Endothelial cell of umbilical vein (primary cell): Measurements from ENCODE around the gene SLC5A1. TPM values are rescaled to one million over a fixed set of nuclear protein-coding genes. Genes with fewer than 3 reads are reported as not detected.

Source experiments
- BruUV-seq: library from RNA; stranded (reverse); fragments of 400-500 nt; replicated peaks from 2 replicates; lab custom pipeline; 2021; lab: Mats Ljungman, UMichigan
- CTCF ChIA-PET: fragments of 300-600, 350-600 bp; sonication (Branson Sonifier 250); formaldehyde crosslinking; loops from one replicate; lab custom pipeline; 2021; ENCODE audit warnings: antibody characterized with exemption, inconsistent platforms; lab: Charles Lee
- POLR2A ChIA-PET: fragments of 300-600, 350-600 bp; sonication (Branson Sonifier 250); formaldehyde crosslinking; loops from one replicate; lab custom pipeline; 2021; ENCODE audit warnings: antibody characterized with exemption, inconsistent platforms; lab: Charles Lee
- DNase-seq: peaks from one replicate; pipeline ENCODE4 v3.0.0-alpha.2; 2011; ENCODE audit warnings: low read depth, low spot score
- FAIRE-seq: peaks from 2 replicates; lab custom pipeline; 2011; peaks lifted over from hg19 to GRCh38; lab: Jason Lieb, UNC
- H2AFZ ChIP-seq: 2 replicates; pipeline ENCODE4 v1.6.0; 2012; ENCODE audit warnings: low read depth, low read length, control low read depth, inconsistent platforms
- H3K27ac ChIP-seq: 2 replicates; pipeline ENCODE4 v1.5.1; 2011; ENCODE audit warnings: low read depth, mild to moderate bottlenecking, control low read depth, low read length, moderate library complexity; ENCODE audit not compliant: insufficient read depth
- H3K27me3 ChIP-seq, 2 experiments: 2 replicates each; pipeline versions ENCODE4 v1.6.0 to v1.6.1; 2011; ENCODE audit warnings: low read length in 2 of 2, mixed read lengths in 1 of 2; ENCODE audit not compliant: control insufficient read depth in 2 of 2, insufficient read depth in 2 of 2
- H3K36me3 ChIP-seq, 2 experiments: 2 replicates in 1 of 2; 3 replicates in 1 of 2; pipeline ENCODE4 v1.5.1; 2011; ENCODE audit warnings: low read length in 2 of 2, mild to moderate bottlenecking in 1 of 2, moderate library complexity in 1 of 2; ENCODE audit not compliant: control insufficient read depth in 2 of 2, insufficient read depth in 2 of 2; ENCODE audit errors: extremely low read depth in 1 of 2
- H3K4me1 ChIP-seq: 3 replicates; pipeline ENCODE4 v1.5.1; 2011; ENCODE audit warnings: mild to moderate bottlenecking, low read length; ENCODE audit not compliant: control insufficient read depth, insufficient read depth; ENCODE audit errors: extremely low read depth
- H3K4me2 ChIP-seq: 2 replicates; pipeline ENCODE4 v1.6.1; 2011; ENCODE audit warnings: low read length, control low read depth, mixed read lengths; ENCODE audit not compliant: insufficient read depth
- H3K4me3 ChIP-seq, 3 experiments: fragments of 200-600 bp in 1 of 3; sonication (generic), shearing (Covaris generic) in 1 of 3; replicated peaks in 1 of 3; 2 replicates each; pipeline ENCODE4 v1.5.1; 2011 to 2016; ENCODE audit warnings: control low read depth in 3 of 3, low read length in 3 of 3, mild to moderate bottlenecking in 2 of 3, inconsistent platforms in 1 of 3, low read depth in 1 of 3, moderate library complexity in 1 of 3; ENCODE audit not compliant: insufficient read depth in 1 of 3
- H3K79me2 ChIP-seq: 2 replicates; pipeline ENCODE4 v1.6.0; 2012; ENCODE audit warnings: low read length, inconsistent platforms; ENCODE audit not compliant: control insufficient read depth, insufficient read depth
- H3K9ac ChIP-seq: replicated peaks from 2 replicates; pipeline ENCODE3; 2011; ENCODE audit warnings: low read length, control low read depth; ENCODE audit not compliant: insufficient read depth; ENCODE audit errors: extremely low read depth
- H3K9me1 ChIP-seq: replicated peaks from 3 replicates; pipeline ENCODE4 v1.6.0; 2011; ENCODE audit warnings: mild to moderate bottlenecking, low read length; ENCODE audit not compliant: control insufficient read depth, insufficient read depth; ENCODE audit errors: extremely low read depth
- H3K9me3 ChIP-seq: replicated peaks from 2 replicates; pipeline ENCODE4 v1.5.1; 2012; ENCODE audit warnings: low read length, inconsistent platforms; ENCODE audit not compliant: control insufficient read depth, insufficient read depth
- H4K20me1 ChIP-seq: replicated peaks from 2 replicates; pipeline ENCODE3; 2011; ENCODE audit warnings: mild to moderate bottlenecking, low read length; ENCODE audit not compliant: control insufficient read depth, insufficient read depth; ENCODE audit errors: extremely low read depth
- EZH2 ChIP-seq: IDR thresholded peaks from 2 replicates; pipeline ENCODE4 v1.6.1; 2012; ENCODE audit warnings: borderline replicate concordance, low read depth, mild to moderate bottlenecking, moderate library complexity, low read length, inconsistent platforms; ENCODE audit not compliant: severe bottlenecking
- FOS ChIP-seq: IDR thresholded peaks from 2 replicates; pipeline ENCODE4 v1.6.1; 2011; ENCODE audit warnings: mild to moderate bottlenecking, low read length, moderate library complexity, borderline replicate concordance; ENCODE audit not compliant: insufficient read depth
- GATA2 ChIP-seq: IDR thresholded peaks from 2 replicates; pipeline ENCODE4 v1.7.0; 2011; ENCODE audit warnings: low read depth, mild to moderate bottlenecking, moderate library complexity, mixed read lengths, low read length; ENCODE audit not compliant: insufficient read length, insufficient read depth
- JUN ChIP-seq: IDR thresholded peaks from 2 replicates; pipeline ENCODE4 v1.6.1; 2011; ENCODE audit warnings: borderline replicate concordance, low read depth; ENCODE audit not compliant: insufficient read length, insufficient read depth
- MYC ChIP-seq: IDR thresholded peaks from one replicate; pipeline ENCODE4 v1.6.1; 2011; ENCODE audit warnings: mild to moderate bottlenecking, low read depth, low read length
- POLR2A ChIP-seq: IDR thresholded peaks from 2 replicates; pipeline ENCODE4 v1.6.1; 2012; ENCODE audit warnings: low read depth, mild to moderate bottlenecking, control low read depth, low read length
- POLR2AphosphoS5 ChIP-seq: IDR thresholded peaks from 2 replicates; pipeline ENCODE4 v1.6.1; 2012; ENCODE audit warnings: low read depth, mild to moderate bottlenecking, control low read depth, low read length, moderate library complexity; ENCODE audit not compliant: insufficient read depth
- dilution Hi-C: fragments of 300-500 bp; cut with MboI; formaldehyde crosslinking; loops from one replicate; pipeline ENCODE4 v1.15.0; 2019; ENCODE audit warnings: low sequenced_read_pairs; ENCODE audit not compliant: extremely low pct_ligation_motif_present
- intact Hi-C: fragments of 100-400 bp; cut with micrococcal nuclease; formaldehyde crosslinking; loops from one replicate; pipeline ENCODE4 v1.10.0; 2022
- polyA plus RNA-seq, 4 experiments: library from polyadenylated mRNA; depleted of rRNA in 3 of 4; stranded (reverse) in 3 of 4; unstranded in 1 of 4; fragments of >200 nt; gene quantifications; 2 replicates each; pipeline versions ENCODE4 v1.2.1 to v1.2.3, GENCODE V29; 2011 to 2012; ENCODE audit warnings: missing spikeins in 1 of 4
- total RNA-seq: library from RNA; stranded (reverse); gene quantifications from 2 replicates; pipeline ENCODE4 v1.2.3, GENCODE V29; 2021
- TF ChIP-seq, protein P1 (sequence below): IDR thresholded peaks from 2 replicates; pipeline ENCODE4 v1.6.1; 2011; ENCODE audit not compliant: insufficient read depth, insufficient read length
- TF ChIP-seq, protein P2 (sequence below), 2 donors: IDR thresholded peaks; 1 replicate in 1 of 2; 2 replicates in 1 of 2; pipeline ENCODE4 v1.5.1; 2011; ENCODE audit warnings: low read length in 2 of 2, mild to moderate bottlenecking in 2 of 2, moderate library complexity in 2 of 2, control low read depth in 1 of 2, inconsistent platforms in 1 of 2, low read depth in 1 of 2; ENCODE audit not compliant: insufficient read depth in 1 of 2; ENCODE audit errors: extremely low read depth in 1 of 2

SLC5A1 gene
- total and polyA plus RNA-seq, 2 donors (not counting 3 experiments of a cell fraction or from before 2014, with no cell fraction given) = not detected

DNA sequence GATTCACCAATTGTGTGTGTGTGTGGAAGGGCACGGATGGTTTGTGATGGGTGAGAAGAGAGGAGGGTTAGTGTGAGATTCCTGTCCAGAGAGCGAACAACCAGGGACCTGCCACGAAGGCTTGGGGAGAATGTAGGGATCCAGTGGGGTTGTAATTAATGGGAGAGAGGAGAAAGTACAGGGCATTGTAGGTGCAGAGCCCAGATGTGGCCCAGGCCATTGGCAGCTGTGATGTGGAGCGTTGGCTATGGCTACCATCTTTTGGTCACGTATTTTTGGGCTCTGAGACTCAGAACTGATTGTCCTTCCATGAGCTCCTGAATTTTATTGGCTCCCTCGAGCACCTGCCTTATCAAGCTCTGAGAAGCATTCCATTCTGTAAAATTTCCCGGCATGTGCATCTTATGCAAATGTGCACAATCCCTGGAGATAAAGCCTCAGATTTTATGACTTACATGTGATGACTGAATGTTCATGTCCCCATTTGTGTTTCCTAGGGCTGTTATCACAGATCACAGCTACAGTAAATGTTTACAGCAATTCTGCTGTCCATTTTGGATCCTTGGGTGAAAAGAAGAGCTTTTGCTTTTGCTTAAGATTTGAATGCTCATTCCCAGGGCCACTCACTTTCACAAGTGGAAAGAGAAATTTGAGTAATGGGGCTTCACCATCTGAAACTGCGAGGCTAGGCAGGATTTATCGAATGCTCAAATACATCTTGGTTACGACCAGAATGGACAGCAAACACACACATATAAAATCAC is 33.1 kb downstream of the SLC5A1 start:
- Histone ChIP-seq H3K9me1 (no peaks in the 10 kb centered on the region), H3K27me3 (peaks cover 4 to 7% of the 10 kb centered on the region in 2 experiments), H4K20me1 (no peaks in the 10 kb centered on the region), H2AFZ (no peak overlapping the region), H3K9ac (no peak overlapping the region), H3K79me2 (no peaks in the 10 kb centered on the region), H3K9me3 (no peaks in the 10 kb centered on the region), H3K27ac (no peak overlapping the region), H3K4me3 (no peak overlapping the region), H3K36me3 (no peaks in the 10 kb centered on the region), H3K4me2 (no peak overlapping the region), H3K4me1 (no peaks in the 10 kb centered on the region)
- CTCF ChIA-PET = interaction anchor here (0.6 to 1.2 kb wide), 3 partner anchors 97 to 410 kb away, joined by 3 read pairs; no protein-coding TSS in a partner anchor
- POLR2A ChIA-PET = no interaction called here
- BruUV-seq = no TSS peak
- TF ChIP-seq GATA2 = no peak
- TF ChIP-seq POLR2AphosphoS5 = no peak
- TF ChIP-seq, protein P1, sequence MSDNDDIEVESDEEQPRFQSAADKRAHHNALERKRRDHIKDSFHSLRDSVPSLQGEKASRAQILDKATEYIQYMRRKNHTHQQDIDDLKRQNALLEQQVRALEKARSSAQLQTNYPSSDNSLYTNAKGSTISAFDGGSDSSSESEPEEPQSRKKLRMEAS = no peak
- TF ChIP-seq POLR2A = no peak
- DNase-seq (no peak), FAIRE-seq (no peak)
- dilution Hi-C loops = no loop called here
- intact Hi-C loops = no loop called here

DNA sequence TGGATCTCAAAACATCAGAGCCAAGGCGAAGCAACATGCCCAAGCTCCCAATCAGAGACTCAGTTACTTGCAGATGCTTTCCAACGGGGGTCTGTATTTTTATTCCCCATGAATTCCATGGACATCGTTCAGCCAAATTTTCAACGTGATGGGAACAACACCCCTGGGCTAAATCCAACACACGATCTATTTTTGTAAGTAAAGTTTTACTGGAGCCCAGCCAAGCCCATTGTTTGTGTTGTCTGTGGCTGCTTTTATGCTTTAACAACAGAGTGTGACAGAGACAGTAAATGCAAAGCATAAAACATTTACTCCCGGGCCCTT is 33.7 kb downstream of the SLC5A1 start:
- POLR2A ChIA-PET = no interaction called here
- CTCF ChIA-PET = interaction anchor here (0.8 kb wide), 1 partner anchor 106 kb away, joined by 3 read pairs; no protein-coding TSS in a partner anchor

More for the DNA sequence above, 33.7 kb downstream of the SLC5A1 start:
- Histone ChIP-seq H3K36me3 (no peaks in the 10 kb centered on the region), H3K4me1 (no peaks in the 10 kb centered on the region), H3K79me2 (no peaks in the 10 kb centered on the region), H3K27me3 (peaks cover 4 to 7% of the 10 kb centered on the region in 2 experiments), H2AFZ (no peak overlapping the region), H3K4me2 (no peak overlapping the region), H3K9me3 (no peaks in the 10 kb centered on the region), H3K27ac (no peak overlapping the region), H3K4me3 (no peak overlapping the region), H3K9me1 (no peaks in the 10 kb centered on the region), H4K20me1 (no peaks in the 10 kb centered on the region), H3K9ac (no peak overlapping the region)
- no peak for FAIRE-seq
- intact Hi-C loops = no loop called here
- no TSS peak for BruUV-seq
- TF ChIP-seq, protein P2, sequence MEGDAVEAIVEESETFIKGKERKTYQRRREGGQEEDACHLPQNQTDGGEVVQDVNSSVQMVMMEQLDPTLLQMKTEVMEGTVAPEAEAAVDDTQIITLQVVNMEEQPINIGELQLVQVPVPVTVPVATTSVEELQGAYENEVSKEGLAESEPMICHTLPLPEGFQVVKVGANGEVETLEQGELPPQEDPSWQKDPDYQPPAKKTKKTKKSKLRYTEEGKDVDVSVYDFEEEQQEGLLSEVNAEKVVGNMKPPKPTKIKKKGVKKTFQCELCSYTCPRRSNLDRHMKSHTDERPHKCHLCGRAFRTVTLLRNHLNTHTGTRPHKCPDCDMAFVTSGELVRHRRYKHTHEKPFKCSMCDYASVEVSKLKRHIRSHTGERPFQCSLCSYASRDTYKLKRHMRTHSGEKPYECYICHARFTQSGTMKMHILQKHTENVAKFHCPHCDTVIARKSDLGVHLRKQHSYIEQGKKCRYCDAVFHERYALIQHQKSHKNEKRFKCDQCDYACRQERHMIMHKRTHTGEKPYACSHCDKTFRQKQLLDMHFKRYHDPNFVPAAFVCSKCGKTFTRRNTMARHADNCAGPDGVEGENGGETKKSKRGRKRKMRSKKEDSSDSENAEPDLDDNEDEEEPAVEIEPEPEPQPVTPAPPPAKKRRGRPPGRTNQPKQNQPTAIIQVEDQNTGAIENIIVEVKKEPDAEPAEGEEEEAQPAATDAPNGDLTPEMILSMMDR (IDR thresholded peaks at IDR 0.05; ENCODE audit: extremely low read depth in 1 of 2, insufficient read depth in 1 of 2, low read depth in 1 of 2, low read length in 2 of 2) = no peak
- TF ChIP-seq JUN (no peak), EZH2 (no peak), MYC (no peak), GATA2 (no peak), POLR2A (no peak), FOS (no peak), POLR2AphosphoS5 (no peak)
- TF ChIP-seq, protein P1 = no peak
- dilution Hi-C loops = no loop called here
- no peak for DNase-seq
